NCI-H2029 (cell line): ENCODE measurements around the gene TENT4A.
A peak's percentile ranks its signal among the peaks of the same experiment; 100 is the strongest.

Experiments used
- DNase-seq: peaks from one replicate; lab custom pipeline; 2025; lab: John Stamatoyannopoulos, UW

The TENT4A gene

DNA sequence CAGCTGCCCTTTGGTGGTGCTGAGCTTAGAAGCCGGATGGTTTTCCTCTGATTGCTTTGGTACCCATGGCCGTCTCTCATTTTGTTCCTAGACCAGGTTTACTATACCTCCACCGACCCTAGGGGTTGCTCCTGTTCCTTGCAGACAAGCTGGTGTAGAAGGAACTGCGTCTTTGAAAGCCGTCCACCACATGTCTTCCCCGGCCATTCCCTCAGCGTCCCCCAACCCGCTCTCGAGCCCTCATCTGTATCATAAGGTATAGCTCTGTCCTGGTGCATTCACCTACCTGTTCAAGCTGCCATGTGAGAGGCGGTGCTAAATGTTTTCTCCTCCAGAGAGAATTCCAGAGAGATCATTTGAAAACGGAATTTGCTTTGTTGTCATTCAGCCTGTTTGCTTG, 39.5 kb downstream of the TENT4A start:
- no peak for DNase-seq

- DNase-seq = no peak
These were observed 40.6 kb downstream of the TENT4A start for GRCh38 chr5:6753851-6754250.

DNA sequence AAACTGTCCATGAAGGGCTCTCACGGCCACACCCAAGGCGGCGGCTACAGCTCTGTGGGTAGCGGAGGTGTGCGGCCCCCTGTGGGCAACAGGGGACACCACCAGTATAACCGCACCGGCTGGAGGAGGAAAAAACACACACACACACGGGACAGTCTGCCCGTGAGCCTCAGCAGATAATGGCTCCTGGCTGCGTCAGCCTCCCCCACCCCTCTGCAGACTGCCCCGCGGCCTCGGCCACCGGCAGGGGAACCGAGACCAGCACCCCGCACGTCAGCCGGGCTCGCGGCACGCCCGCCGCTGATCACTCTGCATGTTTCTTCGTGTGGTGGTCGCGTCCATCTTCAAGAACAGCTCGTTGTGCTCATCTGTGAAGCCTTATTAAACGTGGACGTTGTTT, 41.5 kb downstream of the TENT4A start:
- DNase-seq = no peak

DNA sequence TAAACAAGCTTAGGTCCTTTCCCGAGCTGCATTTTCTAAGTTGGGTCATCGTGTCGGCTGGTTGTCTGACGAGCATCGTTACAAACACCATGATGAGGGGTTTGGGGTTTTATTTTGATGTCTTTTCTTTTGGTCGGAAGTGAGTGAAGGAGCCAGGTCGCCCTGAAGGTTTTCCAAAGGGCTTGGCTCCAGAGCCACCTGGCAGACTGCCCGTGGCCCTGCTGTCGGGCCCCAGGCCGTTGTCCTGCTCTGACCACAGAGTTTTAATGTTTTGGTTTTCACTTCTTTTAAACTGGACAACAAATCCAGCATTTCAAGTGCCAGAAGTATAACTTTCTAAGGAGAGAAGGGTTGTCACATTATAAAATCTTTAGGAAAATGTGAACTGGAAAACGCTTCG, 42.3 kb downstream of the TENT4A start:
- no peak for DNase-seq

- no peak for DNase-seq
These were observed 42.7 kb downstream of the TENT4A start for GRCh38 chr5:6755941-6756340.

DNA sequence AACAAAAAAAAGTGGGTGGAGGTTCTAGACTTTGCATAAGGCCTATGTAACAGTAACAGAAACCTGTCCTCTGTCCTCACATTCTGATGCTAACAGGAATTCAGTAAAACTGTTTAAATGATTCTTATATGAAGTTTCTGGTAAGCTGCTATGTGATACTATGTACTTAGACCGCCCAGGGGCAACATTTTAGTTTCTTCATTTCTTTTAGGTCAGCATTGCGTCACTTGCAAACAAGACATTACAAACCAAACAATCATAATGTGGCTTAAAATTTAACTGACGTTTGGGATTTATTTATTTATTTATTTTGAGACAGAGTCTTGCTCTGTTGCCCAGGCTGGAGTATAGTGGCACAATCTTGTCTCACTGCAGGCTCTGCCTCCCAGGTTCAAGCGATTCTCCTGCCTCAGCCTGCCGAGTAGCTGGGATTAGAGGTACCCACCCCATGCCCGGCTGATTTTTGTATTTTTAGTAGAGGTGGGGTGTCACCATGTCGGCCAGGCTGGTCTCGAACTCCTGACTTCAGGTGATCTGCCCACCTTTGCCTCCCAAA, 44.3 kb downstream of the TENT4A start:
- DNase-seq = no peak

- DNase-seq = no peak
These were observed 45.0 kb downstream of the TENT4A start for GRCh38 chr5:6758236-6758635.

GRCh38 chr5:6758706-6759105, 45.5 kb downstream of the TENT4A start:
- DNase-seq = no peak

GRCh38 chr5:6759401-6759800, 46.2 kb downstream of the TENT4A start:
- peak; percentile 25 for DNase-seq

DNA sequence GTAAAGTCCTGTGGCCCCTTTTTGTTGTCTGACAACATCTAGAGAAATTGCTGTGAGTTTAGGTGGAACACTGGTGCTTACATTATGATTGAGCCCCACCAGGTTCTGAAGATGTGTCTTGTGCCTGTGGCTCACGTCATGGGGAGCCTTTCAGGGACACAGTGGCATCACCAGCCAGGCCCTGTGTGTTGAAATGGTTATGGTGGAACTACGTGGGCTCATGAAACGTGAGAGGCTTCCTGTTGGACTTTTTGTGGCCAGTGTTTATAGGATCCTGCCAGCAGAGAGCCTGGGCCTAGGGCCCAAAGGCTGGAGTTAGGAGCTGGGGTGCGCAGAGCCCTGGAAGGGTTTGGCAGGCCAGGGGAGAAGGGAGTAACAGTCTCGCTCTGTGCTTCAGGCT, 46.8 kb downstream of the TENT4A start:
- no peak for DNase-seq

GRCh38 chr5:6760686-6761085, 47.5 kb downstream of the TENT4A start:
- peak; percentile 59 for DNase-seq

GRCh38 chr5:6761333-6761732, 48.1 kb downstream of the TENT4A start:
- DNase-seq = no peak

DNA sequence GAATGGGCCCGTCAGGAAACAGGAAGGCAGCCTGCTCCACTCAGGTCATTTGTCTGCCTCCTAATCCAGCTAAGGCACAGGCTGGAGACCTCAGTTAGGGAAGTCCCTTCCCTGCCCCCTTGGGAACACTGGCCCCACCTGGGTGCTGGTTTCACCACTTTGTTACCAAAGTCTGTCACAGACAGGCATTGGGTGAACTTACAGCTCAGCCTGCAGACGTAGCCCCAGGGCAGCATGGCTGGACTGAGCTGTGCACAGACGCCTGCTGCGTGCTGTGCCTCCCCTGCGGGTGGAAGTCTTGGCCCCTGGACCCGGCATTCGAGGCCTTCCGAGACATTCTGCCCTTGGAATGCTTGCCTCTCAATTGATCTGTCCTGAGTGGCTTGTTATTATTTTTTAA, 48.9 kb downstream of the TENT4A start:
- no peak for DNase-seq

- no peak for DNase-seq
These were observed 49.5 kb downstream of the TENT4A start for GRCh38 chr5:6762697-6763096.

- no peak for DNase-seq
These were observed 50.0 kb downstream of the TENT4A start for GRCh38 chr5:6763191-6763590.

DNA sequence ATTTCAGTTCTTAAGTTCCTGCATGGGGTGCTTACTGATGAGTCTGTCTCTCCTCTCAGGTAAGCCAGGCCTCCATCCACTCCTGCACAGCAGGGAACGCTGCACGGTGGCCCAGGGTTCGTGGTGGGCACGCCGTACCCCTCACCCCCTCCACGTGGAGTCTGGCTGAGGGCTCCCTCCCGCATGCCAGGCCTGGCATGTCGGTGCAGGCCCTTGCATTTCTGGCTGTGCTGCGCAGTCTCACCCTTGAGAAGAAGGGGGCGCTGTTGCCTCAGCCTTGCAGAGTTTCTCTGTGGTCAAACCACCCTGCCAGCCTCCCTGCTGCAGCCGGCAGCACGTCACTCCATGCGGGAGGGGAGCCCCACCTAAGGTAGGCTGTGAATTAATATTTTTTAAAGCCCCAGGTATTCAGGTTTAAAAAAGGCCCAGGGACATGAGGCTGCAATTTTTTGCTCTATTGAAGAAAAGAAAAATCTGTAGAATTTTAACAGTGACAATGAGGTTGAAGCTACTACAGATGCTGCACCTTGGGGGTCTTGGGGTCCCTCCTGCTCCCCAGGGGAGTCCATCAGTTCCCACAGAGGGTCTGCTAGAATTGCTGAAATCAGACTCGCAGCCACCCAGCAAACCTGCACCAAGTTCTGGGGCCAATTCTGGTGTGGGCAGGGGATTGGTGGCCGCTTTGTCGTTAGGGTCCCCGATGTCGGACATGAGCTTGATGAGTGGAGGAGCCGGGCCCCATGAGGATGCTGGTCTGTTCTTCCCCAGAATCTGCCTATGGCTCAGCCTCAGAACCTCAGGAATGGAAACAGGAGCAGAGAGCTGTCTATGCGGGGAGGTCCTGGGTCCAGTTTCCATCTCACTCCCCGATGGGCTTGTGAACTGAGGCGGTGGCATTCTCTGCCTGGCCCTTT, 52.6 kb downstream of the TENT4A start:
- DNase-seq = peak; percentile 76

DNA sequence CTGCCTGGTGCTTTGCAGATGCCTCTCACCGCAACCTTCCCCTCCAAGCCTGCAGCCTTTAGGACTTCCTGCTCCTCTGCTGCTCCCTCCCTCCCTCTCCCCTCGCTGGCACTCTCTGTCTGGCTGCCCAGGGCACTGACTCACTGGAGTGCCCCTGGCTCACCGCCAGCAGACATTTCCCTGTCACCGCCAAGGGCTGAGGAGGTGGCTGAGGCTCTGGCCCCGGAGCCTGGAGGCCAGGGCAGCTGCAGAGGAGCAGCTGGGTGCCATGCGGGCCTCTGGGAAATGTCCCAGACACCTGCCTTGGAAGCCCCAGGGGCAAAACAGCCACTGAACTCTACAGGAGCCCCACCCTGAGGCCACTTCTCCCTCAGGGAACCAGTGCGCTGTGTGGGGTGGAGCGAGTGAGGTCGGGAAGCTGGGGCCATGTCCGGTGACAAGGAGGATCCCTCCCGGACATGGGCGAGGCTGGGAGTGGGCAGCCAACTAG, 53.4 kb downstream of the TENT4A start:
- DNase-seq = peak; percentile 97

- DNase-seq = no peak
These were observed 54.3 kb downstream of the TENT4A start for GRCh38 chr5:6767481-6768063.

- no peak for DNase-seq
These were observed 55.5 kb downstream of the TENT4A start for GRCh38 chr5:6768590-6769230.

DNA sequence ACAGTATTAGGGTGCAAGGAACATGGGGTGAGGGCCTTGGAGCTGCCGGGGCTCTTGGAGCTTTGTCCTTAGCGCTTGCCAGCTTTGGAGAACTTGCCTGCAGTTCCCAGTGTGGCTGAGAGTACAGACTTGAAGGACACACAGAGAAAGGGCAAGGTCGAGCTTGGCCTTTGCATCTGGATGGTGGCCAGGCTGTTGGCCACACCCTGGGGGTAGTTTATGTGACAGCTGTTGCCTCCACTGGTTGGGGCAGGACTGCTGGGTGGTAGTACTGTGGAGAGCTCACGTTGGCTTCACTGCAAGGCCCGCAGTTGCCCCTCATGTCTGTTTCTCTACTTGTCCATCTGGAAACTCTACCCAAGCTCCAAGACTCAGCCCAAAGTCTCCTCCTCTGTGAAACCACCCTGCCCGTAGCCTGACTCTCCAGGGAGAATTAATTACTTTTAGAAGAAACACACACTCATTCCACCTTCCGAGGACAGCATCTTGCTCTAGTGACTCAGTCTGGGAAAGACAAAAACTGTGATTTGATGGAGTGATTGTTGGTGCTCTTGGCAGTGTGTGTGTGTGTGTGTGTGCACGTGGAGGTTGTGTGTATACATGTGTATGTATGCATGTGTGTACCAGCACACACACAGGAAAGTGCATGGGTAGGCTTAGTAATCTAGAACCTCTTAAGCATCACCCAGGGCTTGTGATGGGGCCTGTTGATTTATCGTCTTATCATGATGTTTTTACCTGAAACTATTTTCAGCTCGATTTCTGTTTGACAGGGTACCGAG, 57.8 kb downstream of the TENT4A start:
- no peak for DNase-seq

GRCh38 chr5:6772886-6773285, 59.7 kb downstream of the TENT4A start:
- peak; percentile 74 for DNase-seq
